HCT116 (cell line): Measurements from ENCODE around the gene PCCA. TPM values are rescaled to one million over a fixed set of nuclear protein-coding genes. Genes with fewer than 3 reads are reported as not detected.

ENCODE experiments used
- ATAC-seq: fragments of 200-7000 bp; cut with Tn5 transposase; 2 replicates; pipeline ENCODE4 v1.9.1; 2020; ENCODE audit warnings: mild to moderate bottlenecking, moderate library complexity
- BruUV-seq: library from RNA; stranded (reverse); fragments of 400-500 nt; replicated peaks from 2 replicates; lab custom pipeline; 2021; lab: Mats Ljungman, UMichigan
- CTCF ChIA-PET: fragments of 300-600 bp; sonication (Branson Sonifier 250); formaldehyde crosslinking; loops from one replicate; lab custom pipeline; 2021; ENCODE audit warnings: antibody characterized with exemption; lab: Charles Lee
- POLR2A ChIA-PET: fragments of 300-600, 350-600 bp; sonication (Branson Sonifier 250); formaldehyde crosslinking; loops from one replicate; lab custom pipeline; 2021; ENCODE audit warnings: antibody characterized with exemption; lab: Charles Lee
- RAD21 ChIA-PET, 2 experiments: fragments of 300-600 bp; sonication (Branson Sonifier 250); formaldehyde crosslinking; loops; one replicate each; lab custom pipeline; 2023; ENCODE audit warnings: low total read pairs in 2 of 2; ENCODE audit not compliant: uncharacterized antibody in 2 of 2, unreplicated experiment in 2 of 2, low non-redundant PET in 1 of 2; lab: Charles Lee
- DNase-seq: peaks from one replicate; pipeline ENCODE4 v3.0.0-alpha.2; 2010; ENCODE audit warnings: low read depth, low spot score
- H2AFZ ChIP-seq: fragments of 200-600 bp; shearing (Covaris generic), sonication (generic); 2 replicates; pipeline ENCODE4 v1.6.1; 2017; ENCODE audit warnings: low read depth, mixed run types, mixed read lengths, antibody characterized with exemption, low read length; ENCODE audit not compliant: poor library complexity, severe bottlenecking
- H3K27ac ChIP-seq: 2 replicates; pipeline ENCODE4 v1.5.1; 2012; ENCODE audit warnings: low read depth, low read length
- H3K27me3 ChIP-seq: fragments of 200-600 bp; sonication (generic); 2 replicates; pipeline ENCODE4 v1.6.1; 2016; ENCODE audit warnings: mixed run types, low read length, mixed read lengths; ENCODE audit not compliant: insufficient read depth
- H3K36me3 ChIP-seq, 2 experiments: fragments of 200-500 bp in 1 of 2; fragments of 200-600 bp in 1 of 2; sonication (Bioruptor generic) in 1 of 2; sonication (generic) in 1 of 2; 2 replicates each; pipeline versions ENCODE4 v1.5.1 to v1.6.1; 2014 to 2016; ENCODE audit warnings: low read length in 2 of 2, inconsistent platforms in 1 of 2, mixed read lengths in 1 of 2, mixed run types in 1 of 2; ENCODE audit not compliant: insufficient read depth in 2 of 2, control insufficient read depth in 1 of 2
- H3K4me1 ChIP-seq, 2 experiments: fragments of 200-600 bp in 1 of 2; sonication (generic) in 1 of 2; 2 replicates each; pipeline versions ENCODE4 v1.5.1 to v1.6.1; 2012 to 2017; ENCODE audit warnings: low read length in 2 of 2, inconsistent platforms in 1 of 2, mild to moderate bottlenecking in 1 of 2, mixed read lengths in 1 of 2, mixed run types in 1 of 2, moderate library complexity in 1 of 2; ENCODE audit not compliant: insufficient read depth in 2 of 2, control insufficient read depth in 1 of 2
- H3K4me2 ChIP-seq: fragments of 200-600 bp; sonication (generic); 2 replicates; pipeline ENCODE4 v1.6.1; 2017; ENCODE audit warnings: mixed run types, low read length, mixed read lengths
- H3K4me3 ChIP-seq, 2 experiments: fragments of 200-600 bp in 1 of 2; sonication (generic) in 1 of 2; replicated peaks in 1 of 2; 2 replicates each; pipeline ENCODE4 v1.5.1; 2011 to 2016; ENCODE audit warnings: low read length in 2 of 2, control low read depth in 1 of 2, low read depth in 1 of 2, mild to moderate bottlenecking in 1 of 2, mixed read lengths in 1 of 2, mixed run types in 1 of 2
- H3K79me2 ChIP-seq: fragments of 200-600 bp; sonication (generic); 2 replicates; pipeline ENCODE4 v1.6.1; 2017; ENCODE audit warnings: mild to moderate bottlenecking, mixed run types, low read length, moderate library complexity, mixed read lengths; ENCODE audit not compliant: insufficient read depth
- H3K9ac ChIP-seq: fragments of 200-600 bp; sonication (generic); 2 replicates; pipeline ENCODE4 v1.6.1; 2016; ENCODE audit warnings: low read length, mixed read lengths
- H3K9me2 ChIP-seq: fragments of 200-600 bp; sonication (generic), shearing (Covaris generic); 2 replicates; pipeline ENCODE4 v1.6.1; 2017; ENCODE audit warnings: mixed run types, mild to moderate bottlenecking, moderate library complexity; ENCODE audit not compliant: insufficient read depth
- H3K9me3 ChIP-seq, 2 experiments: fragments of 200-500 bp in 1 of 2; fragments of 200-600 bp in 1 of 2; sonication (Bioruptor generic) in 1 of 2; sonication (generic) in 1 of 2; 2 replicates each; pipeline ENCODE4 v1.6.1; 2014 to 2017; ENCODE audit warnings: low read length in 2 of 2, mixed read lengths in 2 of 2, inconsistent platforms in 1 of 2, low read depth in 1 of 2, mild to moderate bottlenecking in 1 of 2, mixed run types in 1 of 2, moderate library complexity in 1 of 2; ENCODE audit not compliant: control insufficient read depth in 1 of 2, insufficient read depth in 1 of 2
- H4K20me1 ChIP-seq: fragments of 200-600 bp; sonication (generic), shearing (Covaris generic); 2 replicates; pipeline ENCODE4 v1.6.1; 2017; ENCODE audit warnings: mixed run types, mild to moderate bottlenecking, moderate library complexity; ENCODE audit not compliant: insufficient read depth
- CEBPB ChIP-seq: IDR thresholded peaks from 2 replicates; pipeline ENCODE4 v1.6.1; 2012; ENCODE audit warnings: low read depth
- EZH2 ChIP-seq: fragments of 200-600 bp; sonication (generic); IDR thresholded peaks from 2 replicates; pipeline ENCODE4 v1.6.1; 2017; ENCODE audit warnings: antibody characterized with exemption, mixed run types
- EZH2phosphoT487 ChIP-seq: fragments of 200-600 bp; IDR thresholded peaks from 2 replicates; pipeline ENCODE4 v1.6.1; 2018; ENCODE audit warnings: antibody characterized with exemption, borderline replicate concordance
- FOSL1 ChIP-seq: IDR thresholded peaks from 2 replicates; pipeline ENCODE4 v1.6.1; 2012; ENCODE audit warnings: low read depth
- RAD21 ChIP-seq: IDR thresholded peaks from 2 replicates; pipeline ENCODE4 v1.6.1; 2012; ENCODE audit warnings: low read depth, mild to moderate bottlenecking
- SP1 ChIP-seq: IDR thresholded peaks from 2 replicates; pipeline ENCODE4 v1.6.1; 2012; ENCODE audit warnings: low read depth
- YY1 ChIP-seq: IDR thresholded peaks from 2 replicates; pipeline ENCODE4 v1.6.1; 2011; ENCODE audit warnings: low read length, low read depth, moderate library complexity, mild to moderate bottlenecking; ENCODE audit not compliant: insufficient replicate concordance; ENCODE audit errors: extremely low read depth
- ZBTB33 ChIP-seq: IDR thresholded peaks from 2 replicates; pipeline ENCODE4 v1.6.1; 2011; ENCODE audit warnings: mild to moderate bottlenecking, low read length, moderate library complexity; ENCODE audit not compliant: insufficient replicate concordance; ENCODE audit errors: extremely low read depth
- intact Hi-C: fragments of 100-400 bp; cut with micrococcal nuclease; formaldehyde crosslinking; loops from 2 replicates; pipeline ENCODE4 v1.10.0; 2022
- total RNA-seq: library from RNA; stranded (reverse); gene quantifications from one replicate; pipeline ENCODE4 v1.2.1, GENCODE V29; 2021; ENCODE audit not compliant: unreplicated experiment

Gene PCCA
- total RNA-seq, 1 experiment from 2014 or later = 23.0 TPM

- H3K4me3 ChIP-seq = no peak overlapping the region
- H3K9ac ChIP-seq = no peak overlapping the region
- H3K9me3 ChIP-seq = no peaks in the 10 kb centered on the region
- no peaks in the 10 kb centered on the region for H3K36me3 ChIP-seq
- intact Hi-C loops = no loop called here
- no peak for ATAC-seq
- peaks cover 13 to 19% of the 10 kb centered on the region in 2 experiments for H3K4me1 ChIP-seq
- H3K27ac ChIP-seq = no peak overlapping the region
- RAD21 ChIA-PET = no interaction called here
- no TSS peak for BruUV-seq
- H2AFZ ChIP-seq = no peak overlapping the region
- H3K27me3 ChIP-seq = no peaks in the 10 kb centered on the region
- H3K9me2 ChIP-seq = no peaks in the 10 kb centered on the region
- POLR2A ChIA-PET = no interaction called here
- no peaks in the 10 kb centered on the region for H3K79me2 ChIP-seq
- no peak for DNase-seq
- TF ChIP-seq RAD21 (no peak), CEBPB (no peak), YY1 (no peak), SP1 (no peak)
- TF ChIP-seq, all 23 proteins: peak for 0
- Histone ChIP-seq H4K20me1 (no peaks in the 10 kb centered on the region), H3K4me2 (peak overlapping the region; percentile 38)
- CTCF ChIA-PET = no interaction called here
Observed at GRCh38 chr13:100229603-100230002, 140.7 kb downstream of the PCCA start.

GRCh38 chr13:100230769-100231149 lies 141.9 kb downstream of the PCCA start:
- no peaks in the 10 kb centered on the region for H3K27me3 ChIP-seq
- ChIA-PET POLR2A (no interaction called here), RAD21 (no interaction called here), CTCF (no interaction called here)
- H3K9me3 ChIP-seq = no peaks in the 10 kb centered on the region
- no peak overlapping the region for H3K9ac ChIP-seq
- TF ChIP-seq EZH2phosphoT487 (no peak), CEBPB (no peak), FOSL1 (no peak), RAD21 (no peak), EZH2 (no peak), ZBTB33 (no peak)
- H3K27ac ChIP-seq = 0 out of 2 replicates have a peak overlapping the region, but pooled peaks have one; percentile 1
- H4K20me1 ChIP-seq = no peaks in the 10 kb centered on the region
- H3K4me1 ChIP-seq = peaks cover 21 to 24% of the 10 kb centered on the region in 2 experiments
- DNase-seq = no peak
- no peaks in the 10 kb centered on the region for H3K79me2 ChIP-seq
- H3K4me2 ChIP-seq = no peak overlapping the region
- H3K9me2 ChIP-seq = no peaks in the 10 kb centered on the region
- H2AFZ ChIP-seq = no peak overlapping the region
- no peak; the same call in 1 of the 2 replicates for ATAC-seq
- H3K4me3 ChIP-seq = no peak overlapping the region
- H3K36me3 ChIP-seq = no peaks in the 10 kb centered on the region
- intact Hi-C loops = no loop called here
- no TSS peak for BruUV-seq
